HG03103 (cell line): ENCODE measurements around the gene NOTCH4.
"Not testable (repeated sequence)": the region's sequence is repeated elsewhere in the genome, so short reads cannot be mapped to it uniquely, and the experiment has no call there.

Experiments
- ATAC-seq: cut with Tn5 transposase; IDR thresholded peaks from one replicate; pipeline ENCODE4 v1.9.1; 2021; ENCODE audit warnings: low read depth; ENCODE audit not compliant: unreplicated experiment

Gene NOTCH4

GRCh38 chr6:32220021-32220420, 3.8 kb downstream of the NOTCH4 start:
- ATAC-seq, result no peak

GRCh38 chr6:32218167-32218566, 5.7 kb downstream of the NOTCH4 start:
- ATAC-seq, result no peak

- no peak for ATAC-seq
Observed at GRCh38 chr6:32216998-32217397, 6.9 kb downstream of the NOTCH4 start.

- ATAC-seq, result no peak
Observed at GRCh38 chr6:32216285-32216684, 7.6 kb downstream of the NOTCH4 start.

- no peak for ATAC-seq
Observed at GRCh38 chr6:32215617-32216016, 8.2 kb downstream of the NOTCH4 start.

GRCh38 chr6:32214126-32214525, 9.7 kb downstream of the NOTCH4 start:
- no peak for ATAC-seq

- ATAC-seq, result no peak
Observed at GRCh38 chr6:32213649-32214048, 10.2 kb downstream of the NOTCH4 start.

GRCh38 chr6:32212076-32212760, 11.6 kb downstream of the NOTCH4 start:
- no peak for ATAC-seq

- not testable (repeated sequence) for ATAC-seq
Observed at GRCh38 chr6:32211432-32211831, 12.4 kb downstream of the NOTCH4 start.

GRCh38 chr6:32210191-32210601, 13.7 kb downstream of the NOTCH4 start:
- ATAC-seq, result no peak

- no peak for ATAC-seq
Observed at GRCh38 chr6:32208996-32209395, 14.9 kb downstream of the NOTCH4 start.

- no peak for ATAC-seq
Observed at GRCh38 chr6:32204268-32204715, 19.6 kb downstream of the NOTCH4 start.

GRCh38 chr6:32203426-32204267, 20.2 kb downstream of the NOTCH4 start:
- no peak for ATAC-seq

GRCh38 chr6:32202186-32202585, 21.7 kb downstream of the NOTCH4 start:
- no peak for ATAC-seq

GRCh38 chr6:32200711-32201475, 23.0 kb downstream of the NOTCH4 start:
- no peak for ATAC-seq

- no peak for ATAC-seq
Observed at GRCh38 chr6:32198866-32199265, 25.0 kb downstream of the NOTCH4 start.

- no peak for ATAC-seq
Observed at GRCh38 chr6:32198345-32198696, 25.5 kb downstream of the NOTCH4 start.

GRCh38 chr6:32196682-32197616, 26.9 kb downstream of the NOTCH4 start:
- no peak for ATAC-seq

GRCh38 chr6:32195902-32196681, 27.8 kb downstream of the NOTCH4 start:
- peak; percentile 73 for ATAC-seq

- peak; percentile 69 for ATAC-seq
Observed at GRCh38 chr6:32195652-32195901, 28.3 kb downstream of the NOTCH4 start.
